HEK293 (cell line): ENCODE measurements around the gene KAT2B.
A peak's percentile ranks its signal among the peaks of the same experiment; 100 is the strongest.

Source experiments
- CTCF ChIA-PET: fragments of 350-600 bp; formaldehyde crosslinking; extraction: SDS; loops from one replicate; lab custom pipeline; 2021; ENCODE audit warnings: antibody characterized with exemption; lab: Yijun Ruan, JAX
- POLR2A ChIA-PET: fragments of 300-600 bp; formaldehyde crosslinking; extraction: SDS; loops from one replicate; lab custom pipeline; 2020; ENCODE audit warnings: antibody characterized with exemption, inconsistent platforms; lab: Yijun Ruan, JAX
- H3K27ac ChIP-seq: fragments of 200-500 bp; sonication (Bioruptor generic); 2 replicates; pipeline ENCODE4 v1.5.1; 2014; ENCODE audit warnings: low read depth, low read length, control low read depth, inconsistent platforms; ENCODE audit errors: extremely low read depth
- H3K36me3 ChIP-seq, 2 experiments: fragments of 200-500 bp in 1 of 2; sonication (Bioruptor generic) in 1 of 2; 1 replicate in 1 of 2; 2 replicates in 1 of 2; pipeline ENCODE4 v1.5.1; 2014 to 2017; ENCODE audit warnings: inconsistent platforms in 2 of 2, low read length in 2 of 2; ENCODE audit not compliant: control insufficient read depth in 2 of 2, insufficient read depth in 1 of 2
- H3K4me1 ChIP-seq: fragments of 200-500 bp; sonication (Bioruptor generic); 2 replicates; pipeline ENCODE4 v1.5.1; 2014; ENCODE audit warnings: mild to moderate bottlenecking, low read length, inconsistent platforms; ENCODE audit not compliant: control insufficient read depth, insufficient read depth
- H3K4me3 ChIP-seq: 2 replicates; pipeline ENCODE4 v1.5.1; 2011; ENCODE audit warnings: low read depth, mild to moderate bottlenecking, control low read depth, low read length, moderate library complexity
- H3K9me3 ChIP-seq: fragments of 200-500 bp; sonication (Bioruptor generic); 2 replicates; pipeline ENCODE4 v1.5.1; 2014; ENCODE audit warnings: low read depth, low read length, inconsistent platforms; ENCODE audit not compliant: control insufficient read depth, insufficient read depth
- FEZF1 ChIP-seq: fragments of 450-650 bp; formaldehyde crosslinking; IDR thresholded peaks from 2 replicates; pipeline ENCODE4 v1.5.1; 2016; ENCODE audit warnings: missing biosample characterization, missing genetic modification characterization
- GFI1B ChIP-seq: fragments of 450-650 bp; formaldehyde crosslinking; IDR thresholded peaks from 2 replicates; pipeline ENCODE4 v1.5.1; 2016; ENCODE audit warnings: missing biosample characterization, missing genetic modification characterization
- IKZF3 ChIP-seq: fragments of 450-650 bp; IDR thresholded peaks from 2 replicates; pipeline ENCODE4 v1.5.0; 2018; ENCODE audit warnings: missing biosample characterization, mild to moderate bottlenecking, missing genetic modification characterization, moderate library complexity
- MYNN ChIP-seq: fragments of 450-650 bp; formaldehyde crosslinking; IDR thresholded peaks from 2 replicates; pipeline ENCODE4 v1.5.1; 2016; ENCODE audit warnings: missing biosample characterization, missing genetic modification characterization, borderline replicate concordance
- ZBTB20 ChIP-seq: fragments of 450-650 bp; formaldehyde crosslinking; IDR thresholded peaks from 2 replicates; pipeline ENCODE4 v1.5.1; 2016; ENCODE audit warnings: missing biosample characterization, missing genetic modification characterization
- ZBTB7A ChIP-seq: fragments of 450-650 bp; formaldehyde crosslinking; IDR thresholded peaks from 2 replicates; pipeline ENCODE4 v1.5.1; 2016; ENCODE audit warnings: low read depth, missing biosample characterization, missing genetic modification characterization
- ZFP41 ChIP-seq: fragments of 450-650 bp; formaldehyde crosslinking; IDR thresholded peaks from 2 replicates; pipeline ENCODE4 v1.5.1; 2016; ENCODE audit warnings: missing biosample characterization, missing genetic modification characterization, borderline replicate concordance
- ZFP69B ChIP-seq: fragments of 450-650 bp; formaldehyde crosslinking; IDR thresholded peaks from 2 replicates; pipeline ENCODE4 v1.5.1; 2016; ENCODE audit warnings: missing biosample characterization, missing genetic modification characterization
- ZNF121 ChIP-seq: fragments of 450-650 bp; formaldehyde crosslinking; IDR thresholded peaks from 2 replicates; pipeline ENCODE4 v1.5.1; 2016; ENCODE audit warnings: missing biosample characterization, missing genetic modification characterization
- ZNF350 ChIP-seq: fragments of 450-650 bp; formaldehyde crosslinking; IDR thresholded peaks from 2 replicates; pipeline ENCODE4 v1.5.0; 2017; ENCODE audit warnings: missing biosample characterization, mild to moderate bottlenecking, missing genetic modification characterization
- ZNF391 ChIP-seq: fragments of 450-650 bp; formaldehyde crosslinking; IDR thresholded peaks from 2 replicates; pipeline ENCODE4 v1.5.1; 2016; ENCODE audit warnings: low read depth, missing biosample characterization, missing genetic modification characterization, borderline replicate concordance
- ZNF600 ChIP-seq: fragments of 450-650 bp; formaldehyde crosslinking; IDR thresholded peaks from 2 replicates; pipeline ENCODE4 v1.5.1; 2016; ENCODE audit warnings: missing biosample characterization, missing genetic modification characterization
- ZNF629 ChIP-seq: fragments of 450-650 bp; formaldehyde crosslinking; IDR thresholded peaks from 2 replicates; pipeline ENCODE4 v1.5.1; 2017; ENCODE audit warnings: missing biosample characterization, missing genetic modification characterization
- ZNF768 ChIP-seq: fragments of 450-650 bp; formaldehyde crosslinking; IDR thresholded peaks from 2 replicates; pipeline ENCODE4 v1.5.1; 2018; ENCODE audit warnings: missing biosample characterization, mild to moderate bottlenecking, missing genetic modification characterization
- TF ChIP-seq, protein P1 (sequence below): fragments of 450-650 bp; formaldehyde crosslinking; IDR thresholded peaks from 2 replicates; pipeline ENCODE4 v1.5.1; 2016; ENCODE audit warnings: missing biosample characterization, missing genetic modification characterization
- TF ChIP-seq, protein P2 (sequence below): fragments of 450-650 bp; formaldehyde crosslinking; IDR thresholded peaks from 2 replicates; pipeline ENCODE4 v1.5.1; 2017; ENCODE audit warnings: missing biosample characterization, mild to moderate bottlenecking, missing genetic modification characterization, moderate library complexity
- TF ChIP-seq, protein P3 (sequence below): fragments of 450-650 bp; IDR thresholded peaks from 2 replicates; pipeline ENCODE4 v1.5.1; 2018; ENCODE audit warnings: missing biosample characterization, missing genetic modification characterization
- TF ChIP-seq, protein P4 (sequence below): fragments of 450-650 bp; formaldehyde crosslinking; IDR thresholded peaks from 2 replicates; pipeline ENCODE4 v1.5.1; 2017; ENCODE audit warnings: missing biosample characterization, missing genetic modification characterization
- TF ChIP-seq, protein P5 (sequence below): fragments of 450-650 bp; formaldehyde crosslinking; IDR thresholded peaks from 2 replicates; pipeline ENCODE4 v1.5.1; 2016; ENCODE audit warnings: missing biosample characterization, missing genetic modification characterization
- TF ChIP-seq, protein P6 (sequence below): fragments of 450-650 bp; formaldehyde crosslinking; IDR thresholded peaks from 2 replicates; pipeline ENCODE4 v1.5.1; 2016; ENCODE audit warnings: missing biosample characterization, missing genetic modification characterization

The KAT2B gene

DNA sequence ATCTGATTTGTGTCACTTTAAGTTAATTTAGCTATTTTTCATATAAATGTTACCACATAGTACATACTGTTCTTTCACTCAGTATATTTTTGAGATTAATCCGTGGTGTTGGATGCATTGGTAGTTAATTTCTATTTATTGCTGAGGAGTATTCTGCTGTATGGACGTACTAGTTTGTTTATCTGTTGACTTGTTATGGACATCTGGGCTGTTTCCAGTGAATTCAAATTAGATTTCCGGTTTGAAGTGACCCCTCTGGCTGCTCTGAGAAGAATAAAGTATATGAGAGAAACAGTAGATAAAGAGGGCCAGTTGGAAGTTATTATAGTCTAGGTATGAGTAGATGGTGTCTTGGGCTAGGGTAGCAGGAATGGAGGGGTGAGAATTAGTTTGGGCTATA lies 15.6 kb downstream of the KAT2B start:
- H3K4me3 ChIP-seq, result no peak overlapping the region
- peaks cover 14% of the 10 kb centered on the region for H3K4me1 ChIP-seq
- POLR2A ChIA-PET, result no interaction called here
- TF ChIP-seq, protein P1, sequence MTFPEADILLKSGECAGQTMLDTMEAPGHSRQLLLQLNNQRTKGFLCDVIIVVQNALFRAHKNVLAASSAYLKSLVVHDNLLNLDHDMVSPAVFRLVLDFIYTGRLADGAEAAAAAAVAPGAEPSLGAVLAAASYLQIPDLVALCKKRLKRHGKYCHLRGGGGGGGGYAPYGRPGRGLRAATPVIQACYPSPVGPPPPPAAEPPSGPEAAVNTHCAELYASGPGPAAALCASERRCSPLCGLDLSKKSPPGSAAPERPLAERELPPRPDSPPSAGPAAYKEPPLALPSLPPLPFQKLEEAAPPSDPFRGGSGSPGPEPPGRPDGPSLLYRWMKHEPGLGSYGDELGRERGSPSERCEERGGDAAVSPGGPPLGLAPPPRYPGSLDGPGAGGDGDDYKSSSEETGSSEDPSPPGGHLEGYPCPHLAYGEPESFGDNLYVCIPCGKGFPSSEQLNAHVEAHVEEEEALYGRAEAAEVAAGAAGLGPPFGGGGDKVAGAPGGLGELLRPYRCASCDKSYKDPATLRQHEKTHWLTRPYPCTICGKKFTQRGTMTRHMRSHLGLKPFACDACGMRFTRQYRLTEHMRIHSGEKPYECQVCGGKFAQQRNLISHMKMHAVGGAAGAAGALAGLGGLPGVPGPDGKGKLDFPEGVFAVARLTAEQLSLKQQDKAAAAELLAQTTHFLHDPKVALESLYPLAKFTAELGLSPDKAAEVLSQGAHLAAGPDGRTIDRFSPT (tag by site-specific recombination), result no peak
- TF ChIP-seq, protein P2, sequence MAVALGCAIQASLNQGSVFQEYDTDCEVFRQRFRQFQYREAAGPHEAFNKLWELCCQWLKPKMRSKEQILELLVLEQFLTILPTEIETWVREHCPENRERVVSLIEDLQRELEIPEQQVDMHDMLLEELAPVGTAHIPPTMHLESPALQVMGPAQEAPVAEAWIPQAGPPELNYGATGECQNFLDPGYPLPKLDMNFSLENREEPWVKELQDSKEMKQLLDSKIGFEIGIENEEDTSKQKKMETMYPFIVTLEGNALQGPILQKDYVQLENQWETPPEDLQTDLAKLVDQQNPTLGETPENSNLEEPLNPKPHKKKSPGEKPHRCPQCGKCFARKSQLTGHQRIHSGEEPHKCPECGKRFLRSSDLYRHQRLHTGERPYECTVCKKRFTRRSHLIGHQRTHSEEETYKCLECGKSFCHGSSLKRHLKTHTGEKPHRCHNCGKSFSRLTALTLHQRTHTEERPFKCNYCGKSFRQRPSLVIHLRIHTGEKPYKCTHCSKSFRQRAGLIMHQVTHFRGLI, result no peak
- TF ChIP-seq, protein P3, sequence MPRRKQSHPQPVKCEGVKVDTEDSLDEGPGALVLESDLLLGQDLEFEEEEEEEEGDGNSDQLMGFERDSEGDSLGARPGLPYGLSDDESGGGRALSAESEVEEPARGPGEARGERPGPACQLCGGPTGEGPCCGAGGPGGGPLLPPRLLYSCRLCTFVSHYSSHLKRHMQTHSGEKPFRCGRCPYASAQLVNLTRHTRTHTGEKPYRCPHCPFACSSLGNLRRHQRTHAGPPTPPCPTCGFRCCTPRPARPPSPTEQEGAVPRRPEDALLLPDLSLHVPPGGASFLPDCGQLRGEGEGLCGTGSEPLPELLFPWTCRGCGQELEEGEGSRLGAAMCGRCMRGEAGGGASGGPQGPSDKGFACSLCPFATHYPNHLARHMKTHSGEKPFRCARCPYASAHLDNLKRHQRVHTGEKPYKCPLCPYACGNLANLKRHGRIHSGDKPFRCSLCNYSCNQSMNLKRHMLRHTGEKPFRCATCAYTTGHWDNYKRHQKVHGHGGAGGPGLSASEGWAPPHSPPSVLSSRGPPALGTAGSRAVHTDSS (tag by site-specific recombination), result no peak
- no peak for TF ChIP-seq GFI1B
- no peak overlapping the region for H3K27ac ChIP-seq
- H3K36me3 ChIP-seq, result no peaks in the 10 kb centered on the region
- CTCF ChIA-PET, result no interaction called here
- H3K9me3 ChIP-seq, result no peaks in the 10 kb centered on the region

DNA sequence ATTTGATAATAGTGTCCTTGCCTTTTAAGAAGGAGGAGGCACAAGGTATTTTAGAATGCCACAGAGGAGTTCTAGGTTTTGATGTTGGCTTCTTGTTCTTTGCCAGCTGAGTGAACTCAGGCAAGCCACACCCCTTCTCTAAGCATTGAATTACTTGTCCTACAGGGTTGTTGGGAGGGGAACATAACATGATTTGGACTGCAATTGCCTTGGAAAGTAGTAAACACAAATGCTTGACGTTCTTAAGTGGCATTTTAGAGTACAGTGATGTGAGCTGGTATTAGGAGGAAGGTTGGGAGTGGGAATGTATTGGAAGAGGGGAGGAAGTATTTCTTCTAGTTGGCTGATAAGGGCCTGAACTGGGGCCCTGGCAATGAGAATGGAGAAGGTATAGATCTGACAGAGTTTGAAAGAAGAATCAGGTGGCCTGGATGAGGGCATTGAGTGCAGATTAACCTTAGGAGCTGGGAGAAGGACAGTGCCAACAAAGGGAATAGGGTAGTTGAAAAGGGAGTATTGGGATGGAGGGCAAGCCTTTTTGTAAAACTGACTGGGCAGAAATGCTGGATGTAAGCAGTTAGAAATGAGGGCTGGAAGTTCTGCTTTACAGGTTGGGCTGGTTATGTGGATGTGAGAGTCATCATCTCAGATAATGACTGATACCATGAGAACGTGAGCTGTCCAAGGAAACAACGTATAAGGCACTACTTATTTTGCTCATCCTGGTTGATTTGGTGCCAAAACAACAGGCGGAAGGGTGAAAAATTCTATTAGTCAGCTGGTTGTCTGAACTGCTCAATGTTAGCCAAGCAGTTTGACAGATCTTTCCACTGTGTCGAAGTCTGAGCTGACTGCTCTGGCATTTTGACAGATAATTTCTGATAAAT lies 16.7 kb downstream of the KAT2B start:
- Histone ChIP-seq H3K36me3 (no peaks in the 10 kb centered on the region), H3K27ac (no peak overlapping the region), H3K4me3 (no peak overlapping the region), H3K4me1 (peaks cover 14% of the 10 kb centered on the region), H3K9me3 (no peaks in the 10 kb centered on the region)
- ChIA-PET POLR2A (interaction anchor here (0.6 kb wide), 1 partner anchor 121 kb away, joined by 6 read pairs; no protein-coding TSS in a partner anchor), CTCF (interaction anchor here (0.5 to 0.8 kb wide), 2 partner anchors 10 to 84 kb away, joined by 3 read pairs; no protein-coding TSS in a partner anchor)
- TF ChIP-seq ZNF629 (0 out of 2 replicates have a peak, but pooled peaks have one; percentile 8), ZBTB7A (tag by site-specific recombination) (no peak), MYNN (tag by site-specific recombination) (no peak), ZNF600 (tag by site-specific recombination) (peak; percentile 91), FEZF1 (no peak), ZNF121 (no peak), ZNF350 (no peak), IKZF3 (tag by site-specific recombination) (peak; percentile 29; the same call in 1 of the 2 replicates), ZNF391 (tag by site-specific recombination) (no peak), ZNF768 (tag by site-specific recombination) (no peak), ZFP69B (tag by site-specific recombination) (no peak), ZBTB20 (tag by site-specific recombination) (peak; percentile 96), ZFP41 (no peak)
- TF ChIP-seq, protein P4, sequence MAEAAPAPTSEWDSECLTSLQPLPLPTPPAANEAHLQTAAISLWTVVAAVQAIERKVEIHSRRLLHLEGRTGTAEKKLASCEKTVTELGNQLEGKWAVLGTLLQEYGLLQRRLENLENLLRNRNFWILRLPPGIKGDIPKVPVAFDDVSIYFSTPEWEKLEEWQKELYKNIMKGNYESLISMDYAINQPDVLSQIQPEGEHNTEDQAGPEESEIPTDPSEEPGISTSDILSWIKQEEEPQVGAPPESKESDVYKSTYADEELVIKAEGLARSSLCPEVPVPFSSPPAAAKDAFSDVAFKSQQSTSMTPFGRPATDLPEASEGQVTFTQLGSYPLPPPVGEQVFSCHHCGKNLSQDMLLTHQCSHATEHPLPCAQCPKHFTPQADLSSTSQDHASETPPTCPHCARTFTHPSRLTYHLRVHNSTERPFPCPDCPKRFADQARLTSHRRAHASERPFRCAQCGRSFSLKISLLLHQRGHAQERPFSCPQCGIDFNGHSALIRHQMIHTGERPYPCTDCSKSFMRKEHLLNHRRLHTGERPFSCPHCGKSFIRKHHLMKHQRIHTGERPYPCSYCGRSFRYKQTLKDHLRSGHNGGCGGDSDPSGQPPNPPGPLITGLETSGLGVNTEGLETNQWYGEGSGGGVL (tag by site-specific recombination), result peak; percentile 57
- TF ChIP-seq, protein P5, sequence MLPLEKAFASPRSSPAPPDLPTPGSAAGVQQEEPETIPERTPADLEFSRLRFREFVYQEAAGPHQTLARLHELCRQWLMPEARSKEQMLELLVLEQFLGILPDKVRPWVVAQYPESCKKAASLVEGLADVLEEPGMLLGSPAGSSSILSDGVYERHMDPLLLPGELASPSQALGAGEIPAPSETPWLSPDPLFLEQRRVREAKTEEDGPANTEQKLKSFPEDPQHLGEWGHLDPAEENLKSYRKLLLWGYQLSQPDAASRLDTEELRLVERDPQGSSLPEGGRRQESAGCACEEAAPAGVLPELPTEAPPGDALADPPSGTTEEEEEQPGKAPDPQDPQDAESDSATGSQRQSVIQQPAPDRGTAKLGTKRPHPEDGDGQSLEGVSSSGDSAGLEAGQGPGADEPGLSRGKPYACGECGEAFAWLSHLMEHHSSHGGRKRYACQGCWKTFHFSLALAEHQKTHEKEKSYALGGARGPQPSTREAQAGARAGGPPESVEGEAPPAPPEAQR, result no peak
- TF ChIP-seq, protein P6, sequence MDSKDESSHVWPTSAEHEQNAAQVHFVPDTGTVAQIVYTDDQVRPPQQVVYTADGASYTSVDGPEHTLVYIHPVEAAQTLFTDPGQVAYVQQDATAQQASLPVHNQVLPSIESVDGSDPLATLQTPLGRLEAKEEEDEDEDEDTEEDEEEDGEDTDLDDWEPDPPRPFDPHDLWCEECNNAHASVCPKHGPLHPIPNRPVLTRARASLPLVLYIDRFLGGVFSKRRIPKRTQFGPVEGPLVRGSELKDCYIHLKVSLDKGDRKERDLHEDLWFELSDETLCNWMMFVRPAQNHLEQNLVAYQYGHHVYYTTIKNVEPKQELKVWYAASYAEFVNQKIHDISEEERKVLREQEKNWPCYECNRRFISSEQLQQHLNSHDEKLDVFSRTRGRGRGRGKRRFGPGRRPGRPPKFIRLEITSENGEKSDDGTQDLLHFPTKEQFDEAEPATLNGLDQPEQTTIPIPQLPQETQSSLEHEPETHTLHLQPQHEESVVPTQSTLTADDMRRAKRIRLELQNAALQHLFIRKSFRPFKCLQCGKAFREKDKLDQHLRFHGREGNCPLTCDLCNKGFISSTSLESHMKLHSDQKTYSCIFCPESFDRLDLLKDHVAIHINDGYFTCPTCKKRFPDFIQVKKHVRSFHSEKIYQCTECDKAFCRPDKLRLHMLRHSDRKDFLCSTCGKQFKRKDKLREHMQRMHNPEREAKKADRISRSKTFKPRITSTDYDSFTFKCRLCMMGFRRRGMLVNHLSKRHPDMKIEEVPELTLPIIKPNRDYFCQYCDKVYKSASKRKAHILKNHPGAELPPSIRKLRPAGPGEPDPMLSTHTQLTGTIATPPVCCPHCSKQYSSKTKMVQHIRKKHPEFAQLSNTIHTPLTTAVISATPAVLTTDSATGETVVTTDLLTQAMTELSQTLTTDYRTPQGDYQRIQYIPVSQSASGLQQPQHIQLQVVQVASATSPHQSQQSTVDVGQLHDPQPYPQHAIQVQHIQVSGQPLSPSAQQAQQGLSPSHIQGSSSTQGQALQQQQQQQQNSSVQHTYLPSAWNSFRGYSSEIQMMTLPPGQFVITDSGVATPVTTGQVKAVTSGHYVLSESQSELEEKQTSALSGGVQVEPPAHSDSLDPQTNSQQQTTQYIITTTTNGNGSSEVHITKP (tag by site-specific recombination), result peak; percentile 73
